ENCODE measurements around the gene ACBD5.

GRCh38 chr10:27225642-27226257 is 14.8 kb downstream of the ACBD5 start:
- no peak for TF ChIP-seq CTCF (IDR thresholded peaks at IDR 0.05)
- no peak for TF ChIP-seq POLR2A (IDR thresholded peaks at IDR 0.05)

Data from heart left ventricle (tissue), 13 donors.